Measurements from ENCODE around the gene SUSD6.
"Not testable (repeated sequence)": the region's sequence is repeated elsewhere in the genome, so short reads cannot be mapped to it uniquely, and the experiment has no call there.

Gene SUSD6

GRCh38 chr14:69713209-69713781 is 101.9 kb downstream of the SUSD6 start:
- no peak for DNase-seq (ENCODE audit: low read depth)

DNA sequence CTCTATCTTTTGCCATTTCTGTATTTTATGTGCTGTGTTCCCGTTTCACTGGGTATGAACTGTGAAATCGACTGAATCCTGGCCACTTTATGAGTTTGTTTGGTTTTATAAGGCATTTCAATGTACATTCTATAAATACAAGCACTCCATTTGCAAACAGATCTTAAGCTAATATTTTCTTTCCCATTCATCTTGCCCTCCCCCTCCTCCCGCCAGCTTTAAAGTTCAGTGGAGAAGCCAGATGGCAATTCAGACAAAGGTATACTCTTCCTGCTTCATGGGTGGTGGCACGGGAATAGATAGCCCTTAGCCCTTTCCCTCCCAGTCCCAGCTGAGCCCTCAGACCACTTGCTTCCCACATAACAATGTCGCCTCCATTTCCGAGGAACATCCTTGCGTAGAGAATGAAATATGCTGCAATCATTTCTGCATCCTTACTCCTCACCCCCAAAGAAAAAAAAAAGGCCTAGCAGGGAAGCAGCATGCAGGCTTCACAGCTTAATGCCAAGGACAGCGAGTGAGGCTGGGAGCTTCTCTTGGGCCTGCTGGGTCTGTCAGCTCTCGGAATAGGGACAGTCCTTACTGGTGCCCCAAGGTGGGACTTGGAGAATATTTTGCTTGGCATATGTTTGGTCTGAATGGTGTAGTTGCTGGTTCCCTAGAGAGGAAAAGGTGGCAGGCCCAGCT is 102.7 kb downstream of the SUSD6 start:
- DNase-seq (ENCODE audit: low read depth): no peak

DNA sequence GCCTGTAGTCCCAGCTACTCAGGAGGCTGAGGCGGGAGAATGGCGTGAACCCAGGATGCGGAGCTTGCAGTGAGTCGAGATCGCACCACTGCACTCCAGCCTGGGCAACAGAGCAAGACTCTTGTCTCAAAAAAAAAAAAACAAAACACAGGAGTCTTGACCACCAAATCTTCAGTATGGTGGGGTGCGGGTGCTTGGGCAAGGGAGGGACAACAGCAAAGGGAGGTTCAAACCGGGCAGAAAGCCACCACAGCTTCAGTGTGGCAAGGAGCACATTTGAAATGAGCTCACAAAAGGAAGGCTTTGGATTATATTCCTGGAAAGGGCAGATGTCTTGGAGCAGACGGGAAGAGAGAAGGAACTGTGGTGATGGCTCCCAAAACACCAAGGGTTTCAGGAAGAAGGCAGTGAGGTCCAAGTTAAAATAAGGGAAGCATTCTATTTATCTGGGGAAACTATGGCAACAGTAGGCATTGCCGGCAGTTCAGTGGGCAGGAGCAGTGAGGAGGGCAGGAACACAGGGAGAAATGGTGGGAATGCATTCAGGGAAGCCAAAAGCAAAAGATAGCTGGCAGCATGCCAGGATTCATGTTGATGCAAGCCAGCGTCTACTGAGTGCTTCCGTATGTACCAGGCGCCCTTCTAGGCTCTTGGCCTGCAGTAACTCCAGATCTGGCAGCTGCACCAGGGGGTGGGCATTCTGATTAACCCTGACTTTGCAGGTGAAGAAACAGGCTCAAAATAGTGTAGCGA is 104.5 kb downstream of the SUSD6 start:
- DNase-seq (ENCODE audit: low read depth): peak; percentile 67

- peak; percentile 93 for DNase-seq (ENCODE audit: low read depth)
Measured at GRCh38 chr14:69716478-69717187, 105.2 kb downstream of the SUSD6 start.

DNA sequence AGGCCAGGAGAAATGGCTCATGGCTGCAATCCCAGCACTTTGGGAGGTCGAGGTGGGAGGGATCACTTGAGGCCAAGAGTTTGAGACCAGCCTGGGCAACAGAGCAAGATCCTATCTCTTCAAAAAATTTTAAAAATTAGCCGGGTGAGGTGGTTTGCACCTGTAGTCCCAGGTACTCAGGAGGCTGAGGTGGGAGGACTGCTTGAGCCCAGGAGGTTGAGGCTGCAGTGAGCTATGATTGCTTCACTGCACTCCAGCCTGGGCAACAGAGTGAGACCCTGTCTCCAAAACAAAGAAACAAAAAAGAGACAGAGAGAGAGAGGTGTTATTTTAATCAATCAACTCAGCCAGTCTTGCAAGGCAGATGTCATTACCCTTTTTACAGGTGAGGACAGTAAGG is 107.2 kb downstream of the SUSD6 start:
- DNase-seq (ENCODE audit: low read depth): not testable (repeated sequence)

DNA sequence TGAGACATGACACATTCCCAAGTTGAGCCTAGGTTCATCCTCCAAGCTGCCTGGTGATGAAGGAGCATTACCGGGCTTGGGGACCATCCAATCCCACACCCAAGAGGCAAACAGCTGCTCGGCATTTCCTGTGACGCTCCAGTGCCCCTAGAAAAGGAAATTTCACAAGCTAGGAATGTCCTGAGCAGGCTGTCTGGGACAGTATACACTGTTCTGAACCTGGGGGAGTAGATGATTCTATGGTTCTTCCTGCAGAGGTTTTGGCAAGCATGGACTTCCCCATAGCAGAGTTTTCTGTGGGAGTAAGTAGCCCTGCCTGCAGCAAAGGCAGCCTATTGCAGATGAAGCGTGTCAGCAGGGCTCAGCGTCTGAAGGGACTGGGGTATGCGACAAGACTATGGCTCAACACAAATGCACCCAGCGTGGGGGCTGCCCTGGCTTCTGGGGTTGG is 108.1 kb downstream of the SUSD6 start:
- DNase-seq (ENCODE audit: low read depth): peak; percentile 70

GRCh38 chr14:69720912-69721311 is 109.5 kb downstream of the SUSD6 start:
- DNase-seq (ENCODE audit: low read depth): no peak

- peak; percentile 70 for DNase-seq (ENCODE audit: low read depth)
Measured at GRCh38 chr14:69726761-69727511, 115.5 kb downstream of the SUSD6 start.

DNA sequence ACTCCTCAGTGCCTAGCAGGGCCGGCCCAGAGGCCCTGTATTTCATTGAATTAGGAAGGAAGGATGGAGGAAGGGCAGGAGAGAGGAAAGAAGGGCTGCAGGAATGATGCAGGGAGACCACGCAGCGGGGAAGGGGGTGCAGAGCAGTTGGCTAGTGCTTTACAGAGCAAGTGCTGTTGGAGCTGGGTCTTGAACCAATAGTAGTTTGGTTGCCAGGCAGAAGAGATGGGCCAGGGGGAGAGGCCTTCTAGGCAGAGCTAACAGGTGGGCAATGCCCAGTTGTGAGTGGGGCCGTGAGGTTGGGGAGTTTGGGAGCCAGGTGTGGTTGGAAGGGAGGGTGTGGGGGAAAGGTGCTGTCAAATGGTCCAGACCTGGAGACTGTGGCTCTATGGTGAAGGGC is 116.5 kb downstream of the SUSD6 start:
- DNase-seq (ENCODE audit: low read depth): no peak

DNA sequence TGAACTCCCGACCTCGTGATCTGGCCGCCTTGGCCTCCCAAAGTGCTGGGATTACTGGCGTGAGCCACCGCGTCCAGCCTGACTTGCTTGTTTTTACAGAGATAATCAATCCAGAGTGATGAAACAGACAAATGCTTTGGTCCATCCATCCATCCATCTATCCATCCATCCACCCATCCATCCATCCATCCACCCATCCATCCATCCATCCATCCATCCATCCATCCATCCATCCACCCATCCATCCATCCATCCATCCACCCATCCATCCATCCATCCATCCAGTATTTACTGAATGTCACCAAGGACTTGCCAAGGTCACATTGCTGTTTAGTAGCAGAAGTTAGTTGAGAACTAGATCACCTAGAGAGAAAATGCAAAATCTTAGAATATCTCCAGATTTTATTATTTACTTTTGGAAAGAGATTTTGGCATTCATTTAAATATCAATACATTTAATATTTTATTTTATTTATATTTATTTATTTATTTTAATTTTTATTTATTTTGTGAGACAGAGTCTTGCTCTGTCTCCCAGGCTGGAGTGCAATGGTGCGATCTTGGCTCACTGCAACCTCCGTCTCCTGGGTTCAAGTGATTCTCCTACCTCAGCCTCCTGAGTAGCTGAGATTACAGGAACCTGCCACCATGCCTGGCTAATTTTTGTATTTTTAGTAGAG is 120.7 kb downstream of the SUSD6 start:
- DNase-seq (ENCODE audit: low read depth): not testable (repeated sequence)

DNA sequence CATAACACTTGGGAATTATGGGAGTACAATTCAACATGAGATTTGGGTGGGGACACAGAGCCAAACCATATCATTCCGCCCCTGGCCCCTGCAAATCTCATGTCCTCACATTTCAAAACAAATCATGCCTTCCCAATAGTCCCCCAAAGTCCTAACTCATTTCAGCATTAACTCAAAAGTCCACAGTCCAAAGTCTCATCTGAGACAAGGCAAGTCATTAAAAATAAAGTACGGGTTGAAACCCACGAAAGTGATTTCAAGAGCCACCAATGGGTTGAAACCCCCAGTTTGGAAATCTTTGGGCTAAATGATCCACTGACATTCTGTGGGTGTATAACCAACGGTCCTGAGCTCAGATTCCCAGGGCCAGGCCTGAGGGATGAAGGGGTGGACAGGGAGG is 125.0 kb downstream of the SUSD6 start:
- DNase-seq (ENCODE audit: low read depth): not testable (repeated sequence)

GRCh38 chr14:69741055-69741454 is 129.7 kb downstream of the SUSD6 start:
- DNase-seq (ENCODE audit: low read depth): no peak

DNA sequence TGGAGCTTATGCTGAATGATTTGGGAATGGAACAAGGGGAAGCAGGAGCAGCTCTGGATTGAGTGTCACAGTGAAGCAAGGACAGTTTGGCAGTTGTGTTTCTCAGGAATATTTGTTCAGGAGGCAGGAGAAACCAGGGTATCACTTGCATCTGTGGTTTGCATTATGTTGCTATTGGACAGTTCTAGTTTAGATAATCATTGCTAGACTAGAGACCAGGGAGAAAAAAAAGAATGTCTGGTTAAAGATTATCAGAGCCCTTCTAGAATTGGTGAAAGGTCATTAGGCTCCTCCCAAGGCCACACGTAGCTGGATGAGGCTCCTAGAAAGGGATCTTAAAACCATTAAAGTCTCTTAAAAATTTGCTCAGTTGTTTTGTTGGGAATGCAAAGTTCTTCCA is 138.6 kb downstream of the SUSD6 start:
- no peak for DNase-seq (ENCODE audit: low read depth)

- DNase-seq (ENCODE audit: low read depth): no peak
Measured at GRCh38 chr14:69750495-69750894, 139.1 kb downstream of the SUSD6 start.

DNA sequence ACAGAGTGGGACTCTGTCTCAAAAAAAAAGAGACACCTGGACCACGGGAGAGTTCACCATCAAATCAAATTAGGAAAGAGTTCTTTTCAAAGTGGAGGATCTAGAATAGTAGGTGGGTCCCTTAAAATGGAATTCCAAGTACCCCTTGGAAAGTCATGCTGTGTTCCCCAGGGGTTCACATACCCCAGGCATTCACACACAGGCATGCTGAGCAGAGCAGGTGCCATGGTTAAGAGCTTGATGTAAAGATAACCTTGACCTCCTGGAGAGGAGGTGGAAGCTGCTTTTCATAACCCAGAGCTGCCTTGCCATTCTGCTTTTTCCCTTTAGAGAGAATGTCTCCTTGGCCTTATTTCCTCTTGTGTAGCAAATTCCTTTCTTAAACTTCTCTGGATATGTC is 141.4 kb downstream of the SUSD6 start:
- no peak for DNase-seq (ENCODE audit: low read depth)

DNA sequence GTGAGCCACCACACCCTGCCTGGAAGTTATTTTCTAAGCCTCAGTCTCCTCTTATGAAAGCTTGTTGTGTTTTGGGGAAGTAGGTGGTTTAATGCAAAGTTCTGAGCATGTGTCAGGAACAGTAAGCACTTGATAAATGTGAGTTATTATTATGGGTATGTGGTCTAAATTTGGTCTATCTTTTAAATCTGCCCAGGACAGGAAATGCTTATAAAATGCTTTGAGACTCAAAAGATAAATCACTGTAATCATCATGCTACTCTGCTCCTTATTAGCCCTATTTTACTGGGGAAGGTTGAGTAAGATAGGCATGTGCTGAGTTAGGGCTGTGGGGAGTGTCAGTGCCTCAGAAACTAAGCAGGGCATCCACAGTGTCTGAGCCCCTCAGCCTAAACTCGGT is 142.5 kb downstream of the SUSD6 start:
- DNase-seq (ENCODE audit: low read depth): no peak

GRCh38 chr14:69754487-69754886 is 143.1 kb downstream of the SUSD6 start:
- no peak for DNase-seq (ENCODE audit: low read depth)

GRCh38 chr14:69755296-69755695 is 143.9 kb downstream of the SUSD6 start:
- DNase-seq (ENCODE audit: low read depth): no peak

- no peak for DNase-seq (ENCODE audit: low read depth)
Measured at GRCh38 chr14:69755784-69756183, 144.4 kb downstream of the SUSD6 start.

- no peak for DNase-seq (ENCODE audit: low read depth)
Measured at GRCh38 chr14:69756298-69756697, 144.9 kb downstream of the SUSD6 start.

DNA sequence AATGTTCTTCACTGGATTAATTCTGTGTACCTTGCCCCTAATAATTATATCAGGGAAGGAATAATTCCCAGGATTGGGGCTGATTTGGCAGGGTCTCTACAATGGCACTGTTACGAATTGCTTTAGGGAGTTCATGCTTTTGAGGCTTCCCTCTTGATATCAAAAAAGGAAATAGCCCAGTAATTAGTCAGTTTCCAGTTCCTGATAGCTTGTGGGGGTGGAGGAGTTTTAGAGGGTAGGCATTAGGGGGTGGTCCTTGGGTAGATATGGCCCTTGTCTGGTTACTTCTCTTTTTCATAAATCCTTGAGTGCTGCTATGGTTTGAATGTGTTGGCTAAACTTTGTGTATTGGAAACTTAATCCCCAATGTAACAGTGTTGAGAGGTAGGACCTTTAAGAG is 149.4 kb downstream of the SUSD6 start:
- DNase-seq (ENCODE audit: low read depth): no peak

Data from ELR (cell line).